D721Med (cell line): ENCODE measurements around the gene MS4A6A.
"Not testable (repeated sequence)": the region's sequence is repeated elsewhere in the genome, so short reads cannot be mapped to it uniquely, and the experiment has no call there.

Experiments
- DNase-seq: peaks from one replicate; pipeline ENCODE4 v3.0.0; 2011; ENCODE audit warnings: low spot score; ENCODE audit not compliant: insufficient read length
- FAIRE-seq: peaks from 2 replicates; lab custom pipeline; 2011; peaks lifted over from hg19 to GRCh38; lab: Jason Lieb, UNC
- CTCF ChIP-seq: IDR thresholded peaks from 2 replicates; pipeline ENCODE4 v1.5.1; 2012; ENCODE audit warnings: mild to moderate bottlenecking, control low read depth; ENCODE audit not compliant: insufficient read depth; ENCODE audit errors: missing control alignments

Gene MS4A6A

GRCh38 chr11:60150279-60150678, 32.6 kb downstream of the MS4A6A start:
- no peak for TF ChIP-seq CTCF
- FAIRE-seq (no peak), DNase-seq (no peak)

- FAIRE-seq (no peak), DNase-seq (no peak)
- TF ChIP-seq CTCF: no peak
Observed at GRCh38 chr11:60145677-60146076, 37.2 kb downstream of the MS4A6A start.

GRCh38 chr11:60143768-60144167, 39.1 kb downstream of the MS4A6A start:
- no peak for TF ChIP-seq CTCF
- no peak for FAIRE-seq
- no peak for DNase-seq

GRCh38 chr11:60133917-60134316, 49.0 kb downstream of the MS4A6A start:
- DNase-seq: no peak
- no peak for FAIRE-seq
- no peak for TF ChIP-seq CTCF

GRCh38 chr11:60131912-60132311, 51.0 kb downstream of the MS4A6A start:
- no peak for FAIRE-seq
- DNase-seq: no peak
- no peak for TF ChIP-seq CTCF

GRCh38 chr11:60130496-60130895, 52.4 kb downstream of the MS4A6A start:
- no peak for FAIRE-seq

GRCh38 chr11:60129853-60130252, 53.0 kb downstream of the MS4A6A start:
- no peak for FAIRE-seq
- no peak for DNase-seq
- TF ChIP-seq CTCF: no peak

More at GRCh38 chr11:60130496-60130895, 52.4 kb downstream of the MS4A6A start:
- peak; percentile 31 for TF ChIP-seq CTCF
- DNase-seq: peak; percentile 28

GRCh38 chr11:60128866-60129265, 54.0 kb downstream of the MS4A6A start:
- FAIRE-seq, DNase-seq: not testable (repeated sequence)
